Esophagus squamous epithelium (tissue), 5 donors: ENCODE measurements around the gene ANO6. TPM values are rescaled to one million over a fixed set of nuclear protein-coding genes. Genes with fewer than 3 reads are reported as not detected.

Experiments
- DNase-seq: peaks from one replicate; lab custom pipeline; 2025; lab: John Stamatoyannopoulos, UW
- H3K27ac ChIP-seq, 4 donors: fragments of 200-600 bp; sonication (generic); one replicate each; pipeline ENCODE4 v1.5.1; 2016 to 2019; ENCODE audit warnings: mild to moderate bottlenecking in 1 of 4
- H3K27me3 ChIP-seq, 4 donors: fragments of 200-600 bp; sonication (generic); 1 replicate in 3 of 4; 2 replicates in 1 of 4; pipeline versions ENCODE4 v1.5.1 to v1.6.0; 2017 to 2021; ENCODE audit warnings: antibody characterized with exemption in 1 of 4
- H3K36me3 ChIP-seq, 3 donors: fragments of 200-600 bp; sonication (generic); one replicate each; pipeline ENCODE4 v1.5.1; 2016 to 2019
- H3K4me1 ChIP-seq, 3 donors: fragments of 200-600 bp; sonication (generic); one replicate each; pipeline ENCODE4 v1.5.1; 2017 to 2019
- H3K4me3 ChIP-seq, 4 donors: fragments of 200-600 bp; sonication (generic); 1 replicate in 3 of 4; 2 replicates in 1 of 4; pipeline ENCODE4 v1.5.1; 2016 to 2019; ENCODE audit warnings: mild to moderate bottlenecking in 2 of 4, moderate library complexity in 1 of 4
- H3K9me3 ChIP-seq, 3 donors: fragments of 200-600 bp; sonication (generic); one replicate each; pipeline ENCODE4 v1.5.1; 2016 to 2019
- CTCF ChIP-seq, 6 experiments: fragments of 450-650 bp in 4 of 6; fragments of 200-600 bp in 2 of 6; sonication (generic) in 2 of 6; IDR thresholded peaks; one replicate each; pipeline ENCODE4 v1.5.1; 2016 to 2019; ENCODE audit warnings: antibody characterized with exemption in 6 of 6, mild to moderate bottlenecking in 4 of 6, moderate library complexity in 4 of 6
- POLR2A ChIP-seq, 4 donors: fragments of 450-650 bp; IDR thresholded peaks; one replicate each; pipeline ENCODE4 v1.6.1; 2017; ENCODE audit warnings: antibody characterized with exemption in 4 of 4, mild to moderate bottlenecking in 4 of 4, moderate library complexity in 3 of 4
- WGBS, 2 donors: methylation state at CpG; one replicate each; pipeline ENCODE4 v1.1.5; 2018; 5-methylcytosine and 5-hydroxymethylcytosine counted together
- intact Hi-C: fragments of 100-400 bp; cut with DNase I; formaldehyde crosslinking; loops from one replicate; pipeline ENCODE4 v1.15.0; 2022
- small RNA-seq, 4 donors: library from RNA; depleted of rRNA; stranded (forward); fragments of <200 nt; gene quantifications; one replicate each; pipeline ENCODE3, GENCODE V24; 2016
- total RNA-seq, 4 donors: library from RNA; depleted of rRNA; stranded (reverse); fragments of >200 nt; gene quantifications; one replicate each; pipeline ENCODE4 v1.1.0, GENCODE V29; 2016
- donor health status: DM: yes; HTN: yes; CAD: no.

Gene ANO6
- total RNA-seq, 4 donors from 2014 or later, result 13.0 to 40.8 (median 25.1) TPM

GRCh38 chr12:45478931-45479330, 263.0 kb downstream of the ANO6 start:
- intact Hi-C loops, result no loop called here
- TF ChIP-seq CTCF (IDR thresholded peaks at IDR 0.05) (no peak), POLR2A (IDR thresholded peaks at IDR 0.05) (no peak)
- peaks cover 0 to 4% (median 0%) of the 10 kb centered on the region in 3 donors for H3K4me1 ChIP-seq
- WGBS, 2 donors, result 53 to 70% methylated on average over 1 of the region's 1 CpG
- no peak overlapping the region for H3K4me3 ChIP-seq
- H3K9me3 ChIP-seq, result peaks cover 0 to 4% (median 0%) of the 10 kb centered on the region in 3 donors
- H3K27me3 ChIP-seq, result no peaks in the 10 kb centered on the region
- no peaks in the 10 kb centered on the region for H3K36me3 ChIP-seq
- no peak overlapping the region for H3K27ac ChIP-seq
- no peak for DNase-seq

- TF ChIP-seq POLR2A (IDR thresholded peaks at IDR 0.05) (no peak), CTCF (IDR thresholded peaks at IDR 0.05) (no peak)
- intact Hi-C loops, result no loop called here
- Histone ChIP-seq H3K27ac (no peak overlapping the region), H3K4me1 (peaks cover 0 to 4% (median 0%) of the 10 kb centered on the region in 3 donors), H3K36me3 (no peaks in the 10 kb centered on the region), H3K27me3 (no peaks in the 10 kb centered on the region), H3K9me3 (peaks cover 0 to 4% (median 0%) of the 10 kb centered on the region in 3 donors), H3K4me3 (no peak overlapping the region)
- 53% methylated on average over 5 of the region's 5 CpGs for WGBS, 2 donors
- no peak for DNase-seq
These were observed 265.9 kb downstream of the ANO6 start for GRCh38 chr12:45481746-45482145.

GRCh38 chr12:45483571-45483970, 267.7 kb downstream of the ANO6 start:
- H3K4me1 ChIP-seq, result peaks cover 0 to 4% (median 0%) of the 10 kb centered on the region in 3 donors
- no peaks in the 10 kb centered on the region for H3K27me3 ChIP-seq
- intact Hi-C loops, result no loop called here
- no peak overlapping the region for H3K4me3 ChIP-seq
- TF ChIP-seq CTCF (IDR thresholded peaks at IDR 0.05), result no peak
- TF ChIP-seq POLR2A (IDR thresholded peaks at IDR 0.05), result no peak
- WGBS, 2 donors, result 30 to 49% methylated on average over 2 of the region's 2 CpGs
- DNase-seq, result no peak
- no peaks in the 10 kb centered on the region for H3K36me3 ChIP-seq
- H3K9me3 ChIP-seq, result peaks cover 0 to 4% (median 0%) of the 10 kb centered on the region in 3 donors
- no peak overlapping the region for H3K27ac ChIP-seq

Small RNA genes within 50 kb of the gene (small RNA-seq; reads per million reads assigned to genes)
- 0 reads per million in 4 donors for gene AC009248.2

Other genes starting within 250 kb of the ANO6 start
- gene DBX2, start 165.0 kb upstream of the ANO6 start, total RNA-seq, result not detected